ENCODE measurements around the gene TSC22D1.

Gene TSC22D1

DNA sequence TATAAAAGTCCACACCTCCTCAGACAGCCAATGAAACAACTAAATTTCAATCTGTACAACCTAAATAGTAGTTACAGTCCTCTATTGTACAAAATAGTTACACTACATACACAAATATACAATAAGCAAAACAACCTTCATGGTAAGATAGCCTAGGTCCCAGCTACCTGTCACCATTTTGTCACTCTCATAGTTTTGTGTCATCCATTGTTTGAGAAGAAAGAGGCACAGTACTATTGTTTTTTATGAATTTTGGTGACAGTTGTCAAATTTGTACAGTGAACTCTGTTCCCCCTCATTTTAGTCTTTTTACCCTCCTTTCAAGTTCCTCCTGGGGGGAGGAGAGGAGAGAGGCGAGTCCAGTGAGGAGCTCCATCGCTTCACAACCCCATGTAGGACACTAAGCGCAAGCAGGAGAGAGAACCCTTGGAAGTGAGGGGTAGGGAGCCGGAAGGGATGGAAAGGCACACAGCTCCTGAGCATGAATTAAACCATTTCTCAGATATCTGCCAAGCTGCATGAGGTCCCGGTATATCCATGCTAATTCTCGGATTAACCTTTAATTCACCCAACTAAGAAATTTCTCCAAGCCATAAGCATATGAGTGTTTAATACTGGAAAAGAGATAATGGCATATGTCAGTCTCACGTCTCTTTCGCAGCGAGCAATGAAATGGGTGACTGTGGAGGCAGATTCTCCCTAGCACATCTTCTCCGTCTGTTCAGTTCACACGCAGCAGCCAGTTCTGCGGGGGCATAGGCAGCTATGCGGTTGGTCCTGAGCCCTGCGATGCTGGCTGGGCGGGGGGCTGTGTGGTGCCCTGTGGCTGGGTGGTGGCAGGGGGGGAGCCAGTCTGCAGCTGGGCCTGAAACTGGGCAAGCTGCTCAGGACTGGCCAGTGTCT is 142.0 kb downstream of the TSC22D1 start:
- no CpG with 5 or more reads among the region's 15 CpGs for WGBS, 2 donors (ENCODE audit: extremely low coverage in 2 of 2, insufficient read length in 2 of 2, insufficient replicate concordance in 1 of 2)
- Histone ChIP-seq H3K4ac (ENCODE audit: low read length) (no peak overlapping the region), H4K8ac (ENCODE audit: low read depth, low read length) (no peak overlapping the region), H2BK12ac (ENCODE audit: low read length) (no peak overlapping the region), H2BK120ac (ENCODE audit: low read depth, low read length) (no peak overlapping the region), H3K23ac (ENCODE audit: low read depth, low read length, poor library complexity) (no peak overlapping the region), H3K14ac (ENCODE audit: low read length) (no peak overlapping the region), H2BK15ac (ENCODE audit: low read length) (no peak overlapping the region), H3K27ac (replicated peaks; ENCODE audit: low read length) (no peak overlapping the region), H3K36me3 (replicated peaks in 1 of 2; ENCODE audit: control insufficient read depth in 2 of 2, insufficient read depth in 2 of 2, low read length in 2 of 2) (peaks cover 13 to 36% of the 10 kb centered on the region in 2 donors), H3K4me3 (ENCODE audit: low read length in 2 of 2) (peak overlapping the region; percentile 54 to 97), H3K9me3 (replicated peaks in 1 of 2; ENCODE audit: control insufficient read depth in 2 of 2, insufficient read depth in 1 of 2, low read depth in 1 of 2, low read length in 2 of 2) (no peaks in the 10 kb centered on the region), H3K18ac (ENCODE audit: low read length) (peak overlapping the region; percentile 16), H2BK5ac (ENCODE audit: low read length) (no peak overlapping the region), H3K79me1 (ENCODE audit: low read depth, low read length) (peaks cover 6% of the 10 kb centered on the region), H2AK5ac (ENCODE audit: low read depth, low read length) (peak overlapping the region; percentile 13), H3K9ac (ENCODE audit: low read depth, low read length, poor library complexity) (peak overlapping the region; percentile 85), H3K4me1 (ENCODE audit: control insufficient read depth in 2 of 2, insufficient read depth in 1 of 2, low read depth in 1 of 2, low read length in 2 of 2) (peaks cover 9 to 17% of the 10 kb centered on the region in 2 donors), H3K27me3 (ENCODE audit: control insufficient read depth in 3 of 3, insufficient read depth in 3 of 3, low read depth in 1 of 3, low read length in 3 of 3) (no peaks in the 10 kb centered on the region), H4K91ac (ENCODE audit: low read depth, low read length, poor library complexity) (no peak overlapping the region), H2AFZ (ENCODE audit: low read length) (no peak overlapping the region), H3K4me2 (ENCODE audit: insufficient read depth, low read length, poor library complexity, severe bottlenecking) (peak overlapping the region; percentile 64)
- no peak for DNase-seq (ENCODE audit: low spot score)

DNA sequence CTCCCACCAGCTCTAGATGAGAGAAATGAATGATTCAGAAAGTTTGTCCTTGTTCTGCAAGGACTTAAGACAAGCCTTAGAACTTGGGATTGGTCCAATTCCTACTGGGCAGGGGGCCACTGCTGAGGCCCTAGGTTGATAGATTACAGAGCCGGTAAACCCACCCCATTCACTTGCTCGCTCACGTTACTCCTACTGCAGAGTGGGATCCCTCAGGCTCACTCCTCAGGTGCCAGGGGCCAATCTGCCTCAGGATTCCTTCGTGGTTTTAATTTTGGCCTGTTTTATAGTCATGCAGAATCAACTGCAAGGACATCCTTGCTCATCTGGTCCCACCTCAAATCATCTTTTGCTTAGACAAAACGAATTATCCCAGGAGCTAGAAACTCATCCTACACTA is 143.5 kb downstream of the TSC22D1 start:
- no peak overlapping the region for H3K27ac ChIP-seq (replicated peaks; ENCODE audit: low read length)
- no peak overlapping the region for H3K4me3 ChIP-seq (ENCODE audit: low read length in 2 of 2)
- no peak overlapping the region for H3K14ac ChIP-seq (ENCODE audit: low read length)
- no peaks in the 10 kb centered on the region for H3K27me3 ChIP-seq (ENCODE audit: control insufficient read depth in 3 of 3, insufficient read depth in 3 of 3, low read depth in 1 of 3, low read length in 3 of 3)
- no peak overlapping the region for H2BK15ac ChIP-seq (ENCODE audit: low read length)
- no peak overlapping the region for H3K4me2 ChIP-seq (ENCODE audit: insufficient read depth, low read length, poor library complexity, severe bottlenecking)
- no peak overlapping the region for H4K8ac ChIP-seq (ENCODE audit: low read depth, low read length)
- peaks cover 13 to 36% of the 10 kb centered on the region in 2 donors for H3K36me3 ChIP-seq (replicated peaks in 1 of 2; ENCODE audit: control insufficient read depth in 2 of 2, insufficient read depth in 2 of 2, low read length in 2 of 2)
- H4K91ac ChIP-seq (ENCODE audit: low read depth, low read length, poor library complexity), result no peak overlapping the region
- H2BK12ac ChIP-seq (ENCODE audit: low read length), result no peak overlapping the region
- no peak overlapping the region for H2AFZ ChIP-seq (ENCODE audit: low read length)
- peaks cover 9 to 16% of the 10 kb centered on the region in 2 donors for H3K4me1 ChIP-seq (ENCODE audit: control insufficient read depth in 2 of 2, insufficient read depth in 1 of 2, low read depth in 1 of 2, low read length in 2 of 2)
- no CpG with 5 or more reads among the region's 5 CpGs for WGBS, 2 donors (ENCODE audit: extremely low coverage in 2 of 2, insufficient read length in 2 of 2, insufficient replicate concordance in 1 of 2)
- no peak overlapping the region for H3K18ac ChIP-seq (ENCODE audit: low read length)
- H3K23ac ChIP-seq (ENCODE audit: low read depth, low read length, poor library complexity), result no peak overlapping the region
- H3K79me1 ChIP-seq (ENCODE audit: low read depth, low read length), result peaks cover 6% of the 10 kb centered on the region
- H3K9me3 ChIP-seq (replicated peaks in 1 of 2; ENCODE audit: control insufficient read depth in 2 of 2, insufficient read depth in 1 of 2, low read depth in 1 of 2, low read length in 2 of 2), result no peaks in the 10 kb centered on the region
- H2AK5ac ChIP-seq (ENCODE audit: low read depth, low read length), result no peak overlapping the region
- H3K9ac ChIP-seq (ENCODE audit: low read depth, low read length, poor library complexity), result no peak overlapping the region
- no peak overlapping the region for H2BK120ac ChIP-seq (ENCODE audit: low read depth, low read length)
- no peak for DNase-seq (ENCODE audit: low spot score)
- no peak overlapping the region for H3K4ac ChIP-seq (ENCODE audit: low read length)
- no peak overlapping the region for H2BK5ac ChIP-seq (ENCODE audit: low read length)

DNA sequence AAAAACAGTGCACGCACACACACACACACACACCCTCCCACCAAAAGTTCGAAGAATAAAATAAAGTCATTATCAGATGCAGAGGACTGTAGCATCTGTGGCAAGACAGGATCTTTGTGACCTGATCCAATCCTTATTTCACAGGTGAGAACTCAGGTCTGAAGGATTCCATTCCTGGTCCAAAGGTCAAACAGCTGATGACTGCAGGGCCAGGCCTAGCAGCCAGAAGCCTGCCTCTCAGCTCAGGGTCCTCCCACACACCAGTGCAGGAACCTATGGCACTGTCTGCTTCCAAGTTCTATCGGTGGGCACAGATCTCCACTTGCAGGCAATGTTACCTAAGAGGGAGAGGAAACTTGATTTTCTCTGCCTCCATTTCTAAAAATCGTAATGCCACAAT is 145.0 kb downstream of the TSC22D1 start:
- H2AFZ ChIP-seq (ENCODE audit: low read length), result no peak overlapping the region
- no peak overlapping the region for H4K8ac ChIP-seq (ENCODE audit: low read depth, low read length)
- H2BK5ac ChIP-seq (ENCODE audit: low read length), result no peak overlapping the region
- no peak overlapping the region for H2BK120ac ChIP-seq (ENCODE audit: low read depth, low read length)
- no peak overlapping the region for H2BK15ac ChIP-seq (ENCODE audit: low read length)
- H3K4me1 ChIP-seq (ENCODE audit: control insufficient read depth in 2 of 2, insufficient read depth in 1 of 2, low read depth in 1 of 2, low read length in 2 of 2), result peaks cover 9 to 16% of the 10 kb centered on the region in 2 donors
- H2AK5ac ChIP-seq (ENCODE audit: low read depth, low read length), result no peak overlapping the region
- WGBS, 2 donors (ENCODE audit: extremely low coverage in 2 of 2, insufficient read length in 2 of 2, insufficient replicate concordance in 1 of 2), result no CpG with 5 or more reads among the region's 4 CpGs
- H3K14ac ChIP-seq (ENCODE audit: low read length), result no peak overlapping the region
- no peak overlapping the region for H3K9ac ChIP-seq (ENCODE audit: low read depth, low read length, poor library complexity)
- peaks cover 6% of the 10 kb centered on the region for H3K79me1 ChIP-seq (ENCODE audit: low read depth, low read length)
- H3K18ac ChIP-seq (ENCODE audit: low read length), result no peak overlapping the region
- H3K23ac ChIP-seq (ENCODE audit: low read depth, low read length, poor library complexity), result no peak overlapping the region
- H2BK12ac ChIP-seq (ENCODE audit: low read length), result no peak overlapping the region
- H3K27ac ChIP-seq (replicated peaks; ENCODE audit: low read length), result peak overlapping the region; percentile 0
- H3K9me3 ChIP-seq (replicated peaks in 1 of 2; ENCODE audit: control insufficient read depth in 2 of 2, insufficient read depth in 1 of 2, low read depth in 1 of 2, low read length in 2 of 2), result peaks cover 0 to 6% of the 10 kb centered on the region in 2 donors
- no peak overlapping the region for H4K91ac ChIP-seq (ENCODE audit: low read depth, low read length, poor library complexity)
- H3K36me3 ChIP-seq (replicated peaks in 1 of 2; ENCODE audit: control insufficient read depth in 2 of 2, insufficient read depth in 2 of 2, low read length in 2 of 2), result peaks cover 13 to 36% of the 10 kb centered on the region in 2 donors
- no peak for DNase-seq (ENCODE audit: low spot score)
- no peak overlapping the region for H3K4ac ChIP-seq (ENCODE audit: low read length)
- no peak overlapping the region for H3K4me3 ChIP-seq (ENCODE audit: low read length in 2 of 2)
- no peak overlapping the region for H3K4me2 ChIP-seq (ENCODE audit: insufficient read depth, low read length, poor library complexity, severe bottlenecking)
- no peaks in the 10 kb centered on the region for H3K27me3 ChIP-seq (ENCODE audit: control insufficient read depth in 3 of 3, insufficient read depth in 3 of 3, low read depth in 1 of 3, low read length in 3 of 3)

DNA sequence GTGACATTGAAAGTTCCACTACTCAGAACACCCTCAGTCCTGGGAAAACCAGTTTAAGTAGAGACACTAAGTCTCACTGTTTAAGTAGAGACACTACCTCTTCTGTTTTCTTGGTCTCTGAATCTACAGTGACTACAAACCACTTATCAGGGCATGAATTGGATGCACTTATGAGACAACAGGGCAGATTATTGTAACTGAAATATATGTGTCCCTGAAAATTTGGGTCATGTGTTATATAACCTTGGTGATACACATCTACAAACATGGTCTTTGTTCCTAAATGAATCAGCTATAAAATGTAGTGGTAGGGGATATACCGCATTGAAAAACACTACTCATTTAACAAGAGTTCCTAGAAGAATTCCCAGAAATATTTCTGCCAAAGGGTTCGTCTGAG is 146.8 kb downstream of the TSC22D1 start:
- Histone ChIP-seq H2AK5ac (ENCODE audit: low read depth, low read length) (no peak overlapping the region), H2BK12ac (ENCODE audit: low read length) (no peak overlapping the region)
- WGBS, 2 donors (ENCODE audit: extremely low coverage in 2 of 2, insufficient read length in 2 of 2, insufficient replicate concordance in 1 of 2), result no CpG with 5 or more reads among the region's 2 CpGs

More for the DNA sequence above, 146.8 kb downstream of the TSC22D1 start:
- H4K91ac ChIP-seq (ENCODE audit: low read depth, low read length, poor library complexity), result no peak overlapping the region
- H3K4me2 ChIP-seq (ENCODE audit: insufficient read depth, low read length, poor library complexity, severe bottlenecking), result no peak overlapping the region
- no peak overlapping the region for H3K18ac ChIP-seq (ENCODE audit: low read length)
- no peak overlapping the region for H3K4ac ChIP-seq (ENCODE audit: low read length)
- H3K27ac ChIP-seq (replicated peaks; ENCODE audit: low read length), result no peak overlapping the region
- peaks cover 3% of the 10 kb centered on the region for H3K79me1 ChIP-seq (ENCODE audit: low read depth, low read length)
- DNase-seq (ENCODE audit: low spot score), result no peak
- no peak overlapping the region for H3K4me3 ChIP-seq (ENCODE audit: low read length in 2 of 2)
- H3K9ac ChIP-seq (ENCODE audit: low read depth, low read length, poor library complexity), result no peak overlapping the region
- peaks cover 0 to 6% of the 10 kb centered on the region in 2 donors for H3K9me3 ChIP-seq (replicated peaks in 1 of 2; ENCODE audit: control insufficient read depth in 2 of 2, insufficient read depth in 1 of 2, low read depth in 1 of 2, low read length in 2 of 2)
- H2BK5ac ChIP-seq (ENCODE audit: low read length), result no peak overlapping the region
- H3K4me1 ChIP-seq (ENCODE audit: control insufficient read depth in 2 of 2, insufficient read depth in 1 of 2, low read depth in 1 of 2, low read length in 2 of 2), result peaks cover 6 to 10% of the 10 kb centered on the region in 2 donors
- no peak overlapping the region for H2BK15ac ChIP-seq (ENCODE audit: low read length)
- H3K27me3 ChIP-seq (ENCODE audit: control insufficient read depth in 3 of 3, insufficient read depth in 3 of 3, low read depth in 1 of 3, low read length in 3 of 3), result no peaks in the 10 kb centered on the region
- peaks cover 10 to 23% of the 10 kb centered on the region in 2 donors for H3K36me3 ChIP-seq (replicated peaks in 1 of 2; ENCODE audit: control insufficient read depth in 2 of 2, insufficient read depth in 2 of 2, low read length in 2 of 2)
- H2AFZ ChIP-seq (ENCODE audit: low read length), result no peak overlapping the region
- H3K14ac ChIP-seq (ENCODE audit: low read length), result no peak overlapping the region
- H2BK120ac ChIP-seq (ENCODE audit: low read depth, low read length), result no peak overlapping the region
- no peak overlapping the region for H4K8ac ChIP-seq (ENCODE audit: low read depth, low read length)
- no peak overlapping the region for H3K23ac ChIP-seq (ENCODE audit: low read depth, low read length, poor library complexity)

All from neuronal stem cell (in vitro differentiated cells).